ENCODE data around the gene COL3A1.

The COL3A1 gene

GRCh38 chr2:189014449-189015138 lies 40.4 kb downstream of the COL3A1 start:
- DNase-seq (ENCODE audit: insufficient read length, low spot score) (no peak), FAIRE-seq (no peak)

GRCh38 chr2:189015359-189015758 lies 41.2 kb downstream of the COL3A1 start:
- DNase-seq (ENCODE audit: insufficient read length, low spot score) (no peak), FAIRE-seq (no peak)

- DNase-seq (ENCODE audit: insufficient read length, low spot score) (no peak), FAIRE-seq (no peak)
Measured at GRCh38 chr2:189016311-189016861, 42.2 kb downstream of the COL3A1 start.

GRCh38 chr2:189018631-189019030 lies 44.5 kb downstream of the COL3A1 start:
- FAIRE-seq (no peak), DNase-seq (ENCODE audit: insufficient read length, low spot score) (no peak)

GRCh38 chr2:189020179-189020578 lies 46.0 kb downstream of the COL3A1 start:
- FAIRE-seq: no peak
- no peak for DNase-seq (ENCODE audit: insufficient read length, low spot score)

- FAIRE-seq (no peak), DNase-seq (ENCODE audit: insufficient read length, low spot score) (no peak)
Measured at GRCh38 chr2:189022053-189022481, 47.9 kb downstream of the COL3A1 start.

GRCh38 chr2:189022492-189022891 lies 48.3 kb downstream of the COL3A1 start:
- FAIRE-seq (no peak), DNase-seq (ENCODE audit: insufficient read length, low spot score) (no peak)

- FAIRE-seq: no peak
- DNase-seq (ENCODE audit: insufficient read length, low spot score): no peak
Measured at GRCh38 chr2:189024901-189025618, 50.9 kb downstream of the COL3A1 start.

- no peak for DNase-seq (ENCODE audit: insufficient read length, low spot score)
- no peak for FAIRE-seq
Measured at GRCh38 chr2:189037518-189037917, 63.3 kb downstream of the COL3A1 start.

- FAIRE-seq (no peak), DNase-seq (ENCODE audit: insufficient read length, low spot score) (no peak)
Measured at GRCh38 chr2:189045836-189046235, 71.7 kb downstream of the COL3A1 start.

- FAIRE-seq (no peak), DNase-seq (ENCODE audit: insufficient read length, low spot score) (no peak)
Measured at GRCh38 chr2:189046320-189046719, 72.1 kb downstream of the COL3A1 start.

GRCh38 chr2:189047171-189047888 lies 73.2 kb downstream of the COL3A1 start:
- FAIRE-seq: no peak

GRCh38 chr2:189048189-189048588 lies 74.0 kb downstream of the COL3A1 start:
- FAIRE-seq: no peak

More at GRCh38 chr2:189047171-189047888, 73.2 kb downstream of the COL3A1 start:
- DNase-seq (ENCODE audit: insufficient read length, low spot score): no peak

GRCh38 chr2:189049709-189050164 lies 75.6 kb downstream of the COL3A1 start:
- FAIRE-seq (no peak), DNase-seq (ENCODE audit: insufficient read length, low spot score) (no peak)

More at GRCh38 chr2:189048189-189048588, 74.0 kb downstream of the COL3A1 start:
- DNase-seq (ENCODE audit: insufficient read length, low spot score): no peak

- no peak for FAIRE-seq
Measured at GRCh38 chr2:189050165-189050712, 76.1 kb downstream of the COL3A1 start.

GRCh38 chr2:189056200-189057106 lies 82.3 kb downstream of the COL3A1 start:
- DNase-seq (ENCODE audit: insufficient read length, low spot score) (no peak), FAIRE-seq (no peak)

More at GRCh38 chr2:189050165-189050712, 76.1 kb downstream of the COL3A1 start:
- DNase-seq (ENCODE audit: insufficient read length, low spot score): no peak

- FAIRE-seq (no peak), DNase-seq (ENCODE audit: insufficient read length, low spot score) (no peak)
Measured at GRCh38 chr2:189057316-189057715, 83.1 kb downstream of the COL3A1 start.

GRCh38 chr2:189060096-189060642 lies 86.0 kb downstream of the COL3A1 start:
- DNase-seq (ENCODE audit: insufficient read length, low spot score) (no peak), FAIRE-seq (no peak)
